Smooth muscle cell (in vitro differentiated cells): ENCODE results near the gene LAD1. TPM values are rescaled to one million over a fixed set of nuclear protein-coding genes. Genes with fewer than 3 reads are reported as not detected.

ENCODE experiments used
- DNase-seq: peaks from one replicate; lab custom pipeline; 2025; ENCODE audit not compliant: unreplicated experiment; lab: John Stamatoyannopoulos, UW
- H2AFZ ChIP-seq: fragments of 200-600 bp; sonication (generic); 2 replicates; pipeline ENCODE4 v1.6.0; 2016; ENCODE audit warnings: antibody characterized with exemption, low read depth, mild to moderate bottlenecking
- H3F3A ChIP-seq: fragments of 200-600 bp; sonication (generic); 2 replicates; pipeline ENCODE4 v1.6.0; 2017; ENCODE audit warnings: antibody characterized with exemption, low read depth
- H3K27ac ChIP-seq: fragments of 200-600 bp; sonication (generic); 2 replicates; pipeline ENCODE4 v1.5.1; 2016; ENCODE audit warnings: low read depth, mild to moderate bottlenecking
- H3K27me3 ChIP-seq: fragments of 200-600 bp; sonication (generic); 2 replicates; pipeline ENCODE4 v1.6.1; 2016; ENCODE audit warnings: low read depth, mild to moderate bottlenecking
- H3K36me3 ChIP-seq: fragments of 200-600 bp; sonication (generic); 2 replicates; pipeline ENCODE4 v1.5.1; 2016; ENCODE audit warnings: low read depth
- H3K4me1 ChIP-seq: fragments of 200-600 bp; sonication (generic); 2 replicates; pipeline ENCODE4 v1.5.1; 2016; ENCODE audit warnings: low read depth
- H3K4me2 ChIP-seq: fragments of 200-600 bp; sonication (generic); 2 replicates; pipeline ENCODE4 v1.6.0; 2016; ENCODE audit warnings: mild to moderate bottlenecking
- H3K4me3 ChIP-seq: fragments of 200-600 bp; sonication (generic); 2 replicates; pipeline ENCODE4 v1.5.1; 2016; ENCODE audit warnings: mild to moderate bottlenecking
- H3K79me2 ChIP-seq: fragments of 200-600 bp; sonication (generic); 2 replicates; pipeline ENCODE4 v1.6.0; 2016; ENCODE audit warnings: low read depth, mild to moderate bottlenecking
- H3K9ac ChIP-seq: fragments of 200-600 bp; sonication (generic); 2 replicates; pipeline ENCODE4 v1.6.0; 2016; ENCODE audit warnings: low read depth
- H3K9me3 ChIP-seq: fragments of 200-600 bp; sonication (generic); replicated peaks from 2 replicates; pipeline ENCODE4 v1.5.1; 2016; ENCODE audit warnings: low read depth
- H4K20me1 ChIP-seq: fragments of 200-600 bp; sonication (generic); 2 replicates; pipeline ENCODE4 v1.6.0; 2016; ENCODE audit warnings: low read depth
- CTCF ChIP-seq: fragments of 200-600 bp; sonication (generic); IDR thresholded peaks from 2 replicates; pipeline ENCODE4 v1.5.1; 2017; ENCODE audit warnings: borderline replicate concordance, mild to moderate bottlenecking, antibody characterized with exemption; ENCODE audit not compliant: insufficient read depth, poor library complexity, severe bottlenecking
- WGBS: methylation state at CpG from one replicate; pipeline ENCODE4 v1.1.7; 2016; ENCODE audit warnings: low lambda C conversion rate; 5-methylcytosine and 5-hydroxymethylcytosine counted together
- polyA plus RNA-seq: library from polyadenylated mRNA; unstranded; fragments of >200 nt; fragmentation: Nextera tagmentation; extraction: Ambion mirVana; gene quantifications from 2 replicates; pipeline ENCODE4 v1.2.1, GENCODE V29; 2016
- total RNA-seq: library from RNA; depleted of rRNA; stranded (reverse); fragments of >200 nt; gene quantifications from 2 replicates; pipeline ENCODE4 v1.2.3, GENCODE V29; 2014

LAD1 gene
- total and polyA plus RNA-seq, 2 experiments from 2014 or later, result 6.9 to 8.8 TPM

- WGBS, result 98% methylated on average over 9 of the region's 9 CpGs
- no peaks in the 10 kb centered on the region for H3K36me3 ChIP-seq
- H3K27me3 ChIP-seq, result no peaks in the 10 kb centered on the region
- H3K27ac ChIP-seq, result no peak overlapping the region
- no peaks in the 10 kb centered on the region for H3F3A ChIP-seq
- H3K79me2 ChIP-seq, result no peaks in the 10 kb centered on the region
- H2AFZ ChIP-seq, result no peak overlapping the region
- H3K9ac ChIP-seq, result no peak overlapping the region
- no peak overlapping the region for H3K4me3 ChIP-seq
- no peak overlapping the region for H3K4me2 ChIP-seq
- no peak for DNase-seq
- H4K20me1 ChIP-seq, result no peaks in the 10 kb centered on the region
- TF ChIP-seq CTCF, result no peak
- no peaks in the 10 kb centered on the region for H3K9me3 ChIP-seq
- no peaks in the 10 kb centered on the region for H3K4me1 ChIP-seq
Observed at GRCh38 chr1:201354151-201354900, 44.8 kb downstream of the LAD1 start.

GRCh38 chr1:201353186-201353940 is 45.8 kb downstream of the LAD1 start:
- WGBS, result 83% methylated on average over 13 of the region's 13 CpGs
- TF ChIP-seq CTCF, result no peak
- no peaks in the 10 kb centered on the region for H3K4me1 ChIP-seq
- H3K27me3 ChIP-seq, result no peaks in the 10 kb centered on the region
- H3K4me3 ChIP-seq, result no peak overlapping the region
- no peaks in the 10 kb centered on the region for H3K36me3 ChIP-seq
- no peaks in the 10 kb centered on the region for H3F3A ChIP-seq
- H3K9me3 ChIP-seq, result no peaks in the 10 kb centered on the region
- no peak overlapping the region for H3K9ac ChIP-seq
- no peak overlapping the region for H3K4me2 ChIP-seq
- H2AFZ ChIP-seq, result no peak overlapping the region
- no peak for DNase-seq
- H3K27ac ChIP-seq, result no peak overlapping the region
- no peaks in the 10 kb centered on the region for H4K20me1 ChIP-seq
- H3K79me2 ChIP-seq, result no peaks in the 10 kb centered on the region

- Histone ChIP-seq H3K4me2 (no peak overlapping the region), H2AFZ (no peak overlapping the region), H3K9me3 (no peaks in the 10 kb centered on the region), H4K20me1 (no peaks in the 10 kb centered on the region), H3K4me3 (no peak overlapping the region), H3K4me1 (peaks cover 4% of the 10 kb centered on the region), H3K9ac (no peak overlapping the region), H3K27ac (no peak overlapping the region), H3K27me3 (no peaks in the 10 kb centered on the region), H3K79me2 (no peaks in the 10 kb centered on the region), H3F3A (no peaks in the 10 kb centered on the region), H3K36me3 (no peaks in the 10 kb centered on the region)
- no peak for TF ChIP-seq CTCF
- no peak for DNase-seq
Observed at GRCh38 chr1:201351617-201352016, 47.5 kb downstream of the LAD1 start.
